Measurements from ENCODE around the gene RASA3. TPM values are rescaled to one million over a fixed set of nuclear protein-coding genes. Genes with fewer than 3 reads are reported as not detected.

The RASA3 gene
- total RNA-seq, 1 experiment from 2014 or later, result 9.1 TPM

- intact Hi-C loops (cut with micrococcal nuclease), result no loop called here
- POLR2A ChIA-PET, result no interaction called here
- no peaks in the 10 kb centered on the region for H3K4me1 Mint-ChIP-seq (ENCODE audit: insufficient read depth, unreplicated experiment)
- no peak for DNase-seq (ENCODE audit: unreplicated experiment)
- CTCF ChIA-PET, result no interaction called here
- H3K36me3 Mint-ChIP-seq (ENCODE audit: insufficient read depth, unreplicated experiment), result no peaks in the 10 kb centered on the region
- no peak overlapping the region for H3K27ac Mint-ChIP-seq (ENCODE audit: low read depth, unreplicated experiment)
- no peak overlapping the region for H3K4me3 Mint-ChIP-seq (ENCODE audit: unreplicated experiment)
- no peaks in the 10 kb centered on the region for H3K9me3 Mint-ChIP-seq (ENCODE audit: unreplicated experiment)
- no peak for TF ChIP-seq CTCF (IDR thresholded peaks at IDR 0.05; ENCODE audit: unreplicated experiment)
- H3K27me3 Mint-ChIP-seq (ENCODE audit: insufficient read depth, unreplicated experiment), result peaks cover 15% of the 10 kb centered on the region
- no TSS peak for BruUV-seq (replicated peaks)
Observed at GRCh38 chr13:114174529-114174961, 42.1 kb upstream of the RASA3 start.

- Mint-ChIP-seq H3K36me3 (ENCODE audit: insufficient read depth, unreplicated experiment) (no peaks in the 10 kb centered on the region), H3K4me3 (ENCODE audit: unreplicated experiment) (no peak overlapping the region), H3K27me3 (ENCODE audit: insufficient read depth, unreplicated experiment) (peaks cover 7% of the 10 kb centered on the region), H3K9me3 (ENCODE audit: unreplicated experiment) (no peaks in the 10 kb centered on the region), H3K4me1 (ENCODE audit: insufficient read depth, unreplicated experiment) (no peaks in the 10 kb centered on the region), H3K27ac (ENCODE audit: low read depth, unreplicated experiment) (no peak overlapping the region)
- CTCF ChIA-PET, result no interaction called here
- no peak for TF ChIP-seq CTCF (IDR thresholded peaks at IDR 0.05; ENCODE audit: unreplicated experiment)
- DNase-seq (ENCODE audit: unreplicated experiment), result no peak
- POLR2A ChIA-PET, result no interaction called here
- intact Hi-C loops (cut with micrococcal nuclease), result no loop called here
- BruUV-seq (replicated peaks), result no TSS peak
Observed at GRCh38 chr13:114173745-114174144, 41.3 kb upstream of the RASA3 start.

- Mint-ChIP-seq H3K9me3 (ENCODE audit: unreplicated experiment) (no peaks in the 10 kb centered on the region), H3K36me3 (ENCODE audit: insufficient read depth, unreplicated experiment) (no peaks in the 10 kb centered on the region), H3K27ac (ENCODE audit: low read depth, unreplicated experiment) (no peak overlapping the region), H3K4me3 (ENCODE audit: unreplicated experiment) (no peak overlapping the region), H3K4me1 (ENCODE audit: insufficient read depth, unreplicated experiment) (no peaks in the 10 kb centered on the region), H3K27me3 (ENCODE audit: insufficient read depth, unreplicated experiment) (peaks cover 2% of the 10 kb centered on the region)
- ChIA-PET POLR2A (no interaction called here), CTCF (no interaction called here)
- DNase-seq (ENCODE audit: unreplicated experiment), result no peak
- no peak for TF ChIP-seq CTCF (IDR thresholded peaks at IDR 0.05; ENCODE audit: unreplicated experiment)
- intact Hi-C loops (cut with micrococcal nuclease), result no loop called here
- BruUV-seq (replicated peaks), result no TSS peak
Observed at GRCh38 chr13:114173272-114173671, 40.8 kb upstream of the RASA3 start.

GRCh38 chr13:114167885-114168284, 35.5 kb upstream of the RASA3 start:
- no peak for DNase-seq (ENCODE audit: unreplicated experiment)
- Mint-ChIP-seq H3K27ac (ENCODE audit: low read depth, unreplicated experiment) (no peak overlapping the region), H3K4me1 (ENCODE audit: insufficient read depth, unreplicated experiment) (no peaks in the 10 kb centered on the region), H3K9me3 (ENCODE audit: unreplicated experiment) (no peaks in the 10 kb centered on the region), H3K36me3 (ENCODE audit: insufficient read depth, unreplicated experiment) (no peaks in the 10 kb centered on the region), H3K4me3 (ENCODE audit: unreplicated experiment) (no peak overlapping the region), H3K27me3 (ENCODE audit: insufficient read depth, unreplicated experiment) (peaks cover 17% of the 10 kb centered on the region)
- CTCF ChIA-PET, result no interaction called here
- POLR2A ChIA-PET, result no interaction called here
- intact Hi-C loops (cut with micrococcal nuclease), result no loop called here
- BruUV-seq (replicated peaks), result no TSS peak
- no peak for TF ChIP-seq CTCF (IDR thresholded peaks at IDR 0.05; ENCODE audit: unreplicated experiment)

Measured in MCF 10A (cell line).